CD14-positive monocyte (primary cell): ENCODE results near the gene BUB1B. TPM values are rescaled to one million over a fixed set of nuclear protein-coding genes. Genes with fewer than 3 reads are reported as not detected.
A peak's percentile ranks its signal among the peaks of the same experiment; 100 is the strongest.

ENCODE experiments used
- DNase-seq, 3 donors: peaks; one replicate each; pipeline ENCODE4 v3.0.0-alpha.2; 2011 to 2022
- H2AFZ ChIP-seq: 2 replicates; pipeline ENCODE4 v1.6.0; 2012; ENCODE audit warnings: mild to moderate bottlenecking, low read depth, low read length, inconsistent platforms; ENCODE audit not compliant: insufficient read depth, poor library complexity, severe bottlenecking
- H3K27ac ChIP-seq, 2 donors: 1 replicate in 1 of 2; 2 replicates in 1 of 2; pipeline ENCODE4 v1.5.1; 2012 to 2013; ENCODE audit warnings: low read length in 2 of 2, control low read depth in 1 of 2, inconsistent platforms in 1 of 2, low read depth in 1 of 2, mild to moderate bottlenecking in 1 of 2
- H3K27me3 ChIP-seq, 2 donors: one replicate each; pipeline versions ENCODE4 v1.6.0 to v1.6.1; 2011 to 2013; ENCODE audit warnings: low read length in 2 of 2; ENCODE audit not compliant: control insufficient read depth in 2 of 2, insufficient read depth in 2 of 2
- H3K36me3 ChIP-seq, 2 donors: replicated peaks in 1 of 2; 1 replicate in 1 of 2; 2 replicates in 1 of 2; pipeline versions ENCODE4 v1.5.1 to v1.6.1; 2012 to 2013; ENCODE audit warnings: low read length in 2 of 2, control low read depth in 1 of 2, inconsistent platforms in 1 of 2, mild to moderate bottlenecking in 1 of 2; ENCODE audit not compliant: insufficient read depth in 2 of 2, control insufficient read depth in 1 of 2
- H3K4me1 ChIP-seq, 2 donors: 1 replicate in 1 of 2; 2 replicates in 1 of 2; pipeline versions ENCODE4 v1.5.1 to v1.6.1; 2012 to 2013; ENCODE audit warnings: low read length in 2 of 2, control low read depth in 1 of 2, inconsistent platforms in 1 of 2, mild to moderate bottlenecking in 1 of 2, moderate library complexity in 1 of 2; ENCODE audit not compliant: insufficient read depth in 2 of 2, control insufficient read depth in 1 of 2
- H3K4me2 ChIP-seq: replicated peaks from 2 replicates; pipeline ENCODE3; 2012; ENCODE audit warnings: low read length, moderate library complexity, mild to moderate bottlenecking; ENCODE audit not compliant: poor library complexity, severe bottlenecking; ENCODE audit errors: extremely low read depth
- H3K4me3 ChIP-seq, 3 experiments: fragments of 200-600 bp in 1 of 3; sonication (generic) in 1 of 3; replicated peaks in 1 of 3; 1 replicate in 2 of 3; 2 replicates in 1 of 3; pipeline ENCODE4 v1.5.1; 2011 to 2013; ENCODE audit warnings: low read length in 3 of 3, mild to moderate bottlenecking in 3 of 3, control low read depth in 2 of 3, low read depth in 2 of 3, inconsistent platforms in 1 of 3, moderate library complexity in 1 of 3
- H3K79me2 ChIP-seq: 2 replicates; pipeline ENCODE4 v1.6.0; 2012; ENCODE audit warnings: mild to moderate bottlenecking, control low read depth, inconsistent platforms, low read length, moderate library complexity; ENCODE audit not compliant: insufficient read depth
- H3K9ac ChIP-seq: 2 replicates; pipeline ENCODE4 v1.6.0; 2017; ENCODE audit warnings: low read length, mild to moderate bottlenecking; ENCODE audit not compliant: insufficient read depth, poor library complexity, severe bottlenecking
- H3K9me3 ChIP-seq, 2 donors: replicated peaks in 1 of 2; 1 replicate in 1 of 2; 2 replicates in 1 of 2; pipeline versions ENCODE4 v1.5.1 to v1.6.1; 2012 to 2013; ENCODE audit warnings: low read length in 2 of 2, control low read depth in 1 of 2; ENCODE audit not compliant: control insufficient read depth in 1 of 2, insufficient read depth in 1 of 2
- H4K20me1 ChIP-seq: 2 replicates; pipeline ENCODE4 v1.6.0; 2012; ENCODE audit warnings: mild to moderate bottlenecking, low read length, control low read depth, moderate library complexity; ENCODE audit not compliant: insufficient read depth
- H3K27ac Mint-ChIP-seq, 7 donors: one replicate each; pipeline ENCODE4 v1.8.0; 2020; ENCODE audit warnings: mild to moderate bottlenecking in 7 of 7, mixed read lengths in 7 of 7, moderate library complexity in 6 of 7, inconsistent platforms in 2 of 7
- H3K27me3 Mint-ChIP-seq, 3 donors: one replicate each; pipeline ENCODE4 v1.8.0; 2021 to 2022; ENCODE audit warnings: low read depth in 3 of 3, mild to moderate bottlenecking in 3 of 3, mixed read lengths in 3 of 3, moderate library complexity in 3 of 3, inconsistent platforms in 1 of 3
- H3K36me3 Mint-ChIP-seq, 2 donors: one replicate each; pipeline ENCODE4 v1.8.0; 2020; ENCODE audit warnings: mixed read lengths in 2 of 2, inconsistent platforms in 1 of 2, mild to moderate bottlenecking in 1 of 2
- H3K4me1 Mint-ChIP-seq: one replicate; pipeline ENCODE4 v1.8.0; 2020; ENCODE audit warnings: mild to moderate bottlenecking, mixed read lengths
- H3K4me3 Mint-ChIP-seq, 2 donors: one replicate each; pipeline ENCODE4 v1.8.0; 2020; ENCODE audit warnings: mild to moderate bottlenecking in 2 of 2, mixed read lengths in 2 of 2, moderate library complexity in 1 of 2
- H3K9me3 Mint-ChIP-seq, 7 donors: one replicate each; pipeline ENCODE4 v1.8.0; 2020 to 2022; ENCODE audit warnings: mixed read lengths in 7 of 7, mild to moderate bottlenecking in 6 of 7, moderate library complexity in 6 of 7, inconsistent platforms in 2 of 7
- WGBS: methylation state at CpG from one replicate; pipeline ENCODE4 v1.1.5; 2013; ENCODE audit warnings: missing lambda C conversion rate; ENCODE audit not compliant: insufficient coverage; 5-methylcytosine and 5-hydroxymethylcytosine counted together
- intact Hi-C, 2 donors: fragments of 100-400 bp; cut with micrococcal nuclease; formaldehyde crosslinking; loops; one replicate each; pipeline versions ENCODE4 v1.15.0 to v1.15.1; 2023
- polyA plus RNA-seq, 3 donors: library from polyadenylated mRNA; depleted of rRNA in 1 of 3; unstranded in 2 of 3; stranded (reverse) in 1 of 3; fragments of 300-500 nt in 2 of 3; fragments of >200 nt in 1 of 3; fragmentation: Illumina TruSeq in 2 of 3; gene quantifications; 1 replicate in 2 of 3; 2 replicates in 1 of 3; pipeline ENCODE4 v1.2.3, GENCODE V29; 2012 to 2021
- TF ChIP-seq, protein P1 (sequence below): fragments of 200-600 bp; IDR thresholded peaks from one replicate; pipeline ENCODE4 v1.8.0; 2022; ENCODE audit warnings: antibody characterized with exemption, mild to moderate bottlenecking

The BUB1B gene
- polyA plus RNA-seq, 3 donors = 0.01 to 0.51 TPM; not detected in 1

DNA sequence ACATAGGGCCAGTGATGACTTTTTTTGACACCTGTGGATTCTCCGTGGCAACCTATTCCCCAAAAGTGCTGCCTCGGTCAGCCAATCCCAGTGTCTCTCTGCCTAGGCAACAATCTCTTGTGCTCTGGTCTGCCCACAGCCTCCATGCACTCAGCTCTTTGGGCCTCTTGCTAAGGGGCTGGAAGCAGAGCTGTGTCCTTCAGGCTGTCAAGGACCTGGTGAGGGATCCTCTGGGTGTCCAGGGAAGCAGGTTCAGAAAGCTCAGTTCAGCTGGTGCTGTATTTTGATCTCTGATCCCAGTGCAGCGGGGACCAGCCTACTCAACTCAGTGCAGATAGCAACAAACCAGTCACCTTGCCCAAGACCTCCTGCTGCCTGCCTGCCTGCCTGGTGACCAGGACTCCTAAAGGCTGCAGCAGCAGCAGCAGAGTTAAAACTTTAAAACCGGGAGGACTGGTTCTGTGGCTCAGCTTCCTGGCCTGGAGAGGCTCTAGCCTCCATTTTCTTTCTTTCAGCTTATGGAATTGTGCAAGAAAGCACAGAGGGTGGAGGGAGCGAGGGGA, 84.2 kb downstream of the BUB1B start:
- Histone ChIP-seq H3K36me3 (no peaks in the 10 kb centered on the region), H3K4me1 (no peaks in the 10 kb centered on the region), H3K9me3 (no peaks in the 10 kb centered on the region), H2AFZ (peak overlapping the region; percentile 53), H3K4me3 (no peak overlapping the region), H3K27me3 (peaks cover 0 to 5% of the 10 kb centered on the region in 2 donors), H3K9ac (no peak overlapping the region), H3K4me2 (no peak overlapping the region), H4K20me1 (no peaks in the 10 kb centered on the region), H3K27ac (no peak overlapping the region), H3K79me2 (no peaks in the 10 kb centered on the region)
- WGBS = 97% methylated on average over 3 of the region's 5 CpGs
- Mint-ChIP-seq H3K4me1 (peaks cover 2% of the 10 kb centered on the region), H3K36me3 (no peaks in the 10 kb centered on the region), H3K27me3 (peaks cover 8 to 14% (median 13%) of the 10 kb centered on the region in 3 donors), H3K9me3 (peaks cover 0 to 3% (median 0%) of the 10 kb centered on the region in 7 donors), H3K27ac (no peak overlapping the region), H3K4me3 (no peak overlapping the region)
- DNase-seq = no peak
- TF ChIP-seq, protein P1, sequence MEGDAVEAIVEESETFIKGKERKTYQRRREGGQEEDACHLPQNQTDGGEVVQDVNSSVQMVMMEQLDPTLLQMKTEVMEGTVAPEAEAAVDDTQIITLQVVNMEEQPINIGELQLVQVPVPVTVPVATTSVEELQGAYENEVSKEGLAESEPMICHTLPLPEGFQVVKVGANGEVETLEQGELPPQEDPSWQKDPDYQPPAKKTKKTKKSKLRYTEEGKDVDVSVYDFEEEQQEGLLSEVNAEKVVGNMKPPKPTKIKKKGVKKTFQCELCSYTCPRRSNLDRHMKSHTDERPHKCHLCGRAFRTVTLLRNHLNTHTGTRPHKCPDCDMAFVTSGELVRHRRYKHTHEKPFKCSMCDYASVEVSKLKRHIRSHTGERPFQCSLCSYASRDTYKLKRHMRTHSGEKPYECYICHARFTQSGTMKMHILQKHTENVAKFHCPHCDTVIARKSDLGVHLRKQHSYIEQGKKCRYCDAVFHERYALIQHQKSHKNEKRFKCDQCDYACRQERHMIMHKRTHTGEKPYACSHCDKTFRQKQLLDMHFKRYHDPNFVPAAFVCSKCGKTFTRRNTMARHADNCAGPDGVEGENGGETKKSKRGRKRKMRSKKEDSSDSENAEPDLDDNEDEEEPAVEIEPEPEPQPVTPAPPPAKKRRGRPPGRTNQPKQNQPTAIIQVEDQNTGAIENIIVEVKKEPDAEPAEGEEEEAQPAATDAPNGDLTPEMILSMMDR = no peak
- intact Hi-C loops = no loop called here

DNA sequence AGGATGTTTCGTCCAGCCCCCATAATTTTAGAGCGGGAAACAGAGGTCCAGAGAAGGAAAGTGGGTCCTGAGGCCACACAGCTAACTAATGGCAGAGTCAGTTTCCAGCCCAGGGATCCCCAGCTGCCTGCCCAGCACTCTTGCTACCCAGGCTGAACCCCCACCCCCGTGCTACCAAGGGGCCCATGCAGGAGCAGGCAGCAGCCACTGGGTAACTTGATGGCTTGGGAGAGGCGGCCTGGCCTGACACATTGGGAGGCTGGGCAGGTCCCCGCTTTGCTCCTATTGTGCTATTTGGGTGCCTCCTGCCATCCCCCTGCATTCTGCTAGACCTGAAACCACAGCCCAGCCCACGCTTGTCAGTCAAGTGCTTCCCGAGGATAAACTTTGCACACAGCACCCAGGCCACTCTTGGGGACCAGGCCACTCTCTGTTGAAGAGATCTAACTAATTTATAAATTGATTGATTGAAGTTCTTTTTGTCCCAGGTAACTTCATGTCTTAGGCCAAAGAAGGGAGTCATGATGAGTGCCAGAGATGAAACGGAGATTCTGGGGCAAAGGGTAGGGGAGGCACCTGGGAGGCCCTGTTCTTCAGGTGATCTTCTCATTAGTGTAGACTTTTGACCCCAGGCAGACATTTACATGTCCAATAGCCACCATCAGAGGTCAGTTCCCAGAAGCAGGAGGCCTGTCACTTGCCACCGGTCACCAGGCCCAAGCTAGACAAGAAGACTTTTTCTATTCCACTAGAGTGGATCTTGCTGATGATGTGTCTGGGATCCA, 85.0 kb downstream of the BUB1B start:
- intact Hi-C loops = no loop called here

More for the DNA sequence above, 85.0 kb downstream of the BUB1B start:
- H3K4me3 Mint-ChIP-seq = no peak overlapping the region
- no peaks in the 10 kb centered on the region for H3K4me1 ChIP-seq
- H3K27me3 Mint-ChIP-seq = peaks cover 9 to 18% (median 15%) of the 10 kb centered on the region in 3 donors
- H3K4me2 ChIP-seq = no peak overlapping the region
- no peaks in the 10 kb centered on the region for H3K79me2 ChIP-seq
- H2AFZ ChIP-seq = peak overlapping the region; percentile 53
- H3K27me3 ChIP-seq = peaks cover 0 to 1% of the 10 kb centered on the region in 2 donors
- no peaks in the 10 kb centered on the region for H3K36me3 Mint-ChIP-seq
- no peak for DNase-seq
- 91% methylated on average over 6 of the region's 9 CpGs for WGBS
- no peaks in the 10 kb centered on the region for H4K20me1 ChIP-seq
- H3K4me1 Mint-ChIP-seq = peaks cover 2% of the 10 kb centered on the region
- H3K36me3 ChIP-seq = no peaks in the 10 kb centered on the region
- H3K9ac ChIP-seq = no peak overlapping the region
- no peaks in the 10 kb centered on the region for H3K9me3 ChIP-seq
- H3K27ac ChIP-seq = no peak overlapping the region
- H3K4me3 ChIP-seq = no peak overlapping the region
- H3K27ac Mint-ChIP-seq = no peak overlapping the region
- H3K9me3 Mint-ChIP-seq = peaks cover 0 to 3% (median 0%) of the 10 kb centered on the region in 7 donors
- TF ChIP-seq, protein P1 = no peak
